Neural progenitor cell (in vitro differentiated cells): ENCODE measurements around the gene INO80C.

Source experiments
- CTCF ChIP-seq: fragments of 200-600 bp; sonication (generic); IDR thresholded peaks from 2 replicates; pipeline ENCODE4 v1.5.1; 2017; ENCODE audit warnings: antibody characterized with exemption, mild to moderate bottlenecking
- EZH2 ChIP-seq: fragments of 200-600 bp; sonication (generic); IDR thresholded peaks from 2 replicates; pipeline ENCODE4 v1.6.1; 2017; ENCODE audit warnings: antibody characterized with exemption, mild to moderate bottlenecking, moderate library complexity
- EZH2phosphoT487 ChIP-seq: fragments of 200-600 bp; sonication (generic); IDR thresholded peaks from 2 replicates; pipeline ENCODE4 v1.6.1; 2017; ENCODE audit warnings: antibody characterized with exemption

DNA sequence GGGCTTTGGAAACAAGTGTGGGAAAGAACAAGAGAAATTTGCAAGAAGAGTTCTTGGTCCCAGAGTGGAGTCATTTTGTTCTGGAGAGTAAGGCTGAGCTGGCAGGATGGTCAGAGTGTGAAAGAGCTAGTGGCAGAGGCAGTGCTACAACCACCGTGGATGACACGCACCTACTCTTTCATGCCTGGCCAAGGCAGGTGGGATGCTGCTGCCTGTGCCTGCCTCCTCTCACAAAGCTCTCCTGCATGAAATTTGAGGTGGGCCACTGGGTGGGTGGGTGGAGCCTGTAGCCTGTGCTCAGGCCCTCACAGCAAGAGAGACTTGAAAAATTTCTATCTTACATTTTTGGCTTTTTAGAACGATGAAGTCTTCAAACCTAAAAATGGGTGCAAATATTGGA lies 9.4 kb upstream of the INO80C start:
- no peak for TF ChIP-seq CTCF
- no peak for TF ChIP-seq EZH2
- no peak for TF ChIP-seq EZH2phosphoT487
